HG02852 (cell line): ENCODE measurements around the gene H1-8.

ENCODE experiments used
- ATAC-seq: cut with Tn5 transposase; IDR thresholded peaks from one replicate; pipeline ENCODE4 v1.9.1; 2021; ENCODE audit warnings: mild to moderate bottlenecking, moderate library complexity; ENCODE audit not compliant: unreplicated experiment

H1-8 gene

GRCh38 chr3:129569856-129570255, 26.9 kb downstream of the H1-8 start:
- no peak for ATAC-seq

GRCh38 chr3:129571605-129572547, 28.9 kb downstream of the H1-8 start:
- no peak for ATAC-seq

GRCh38 chr3:129572603-129573002, 29.6 kb downstream of the H1-8 start:
- ATAC-seq = no peak

- no peak for ATAC-seq
Observed at GRCh38 chr3:129573493-129573892, 30.5 kb downstream of the H1-8 start.

- ATAC-seq = no peak
Observed at GRCh38 chr3:129574206-129574605, 31.2 kb downstream of the H1-8 start.

- ATAC-seq = no peak
Observed at GRCh38 chr3:129575233-129575996, 32.4 kb downstream of the H1-8 start.

- ATAC-seq = no peak
Observed at GRCh38 chr3:129575997-129576384, 33.0 kb downstream of the H1-8 start.

- no peak for ATAC-seq
Observed at GRCh38 chr3:129576514-129577352, 33.8 kb downstream of the H1-8 start.

GRCh38 chr3:129577366-129577765, 34.4 kb downstream of the H1-8 start:
- no peak for ATAC-seq

GRCh38 chr3:129577925-129578786, 35.2 kb downstream of the H1-8 start:
- ATAC-seq = peak; percentile 69

GRCh38 chr3:129579991-129580390, 37.0 kb downstream of the H1-8 start:
- ATAC-seq = no peak

GRCh38 chr3:129581623-129582022, 38.6 kb downstream of the H1-8 start:
- ATAC-seq = no peak

GRCh38 chr3:129582799-129583198, 39.8 kb downstream of the H1-8 start:
- ATAC-seq = no peak

GRCh38 chr3:129583289-129583688, 40.3 kb downstream of the H1-8 start:
- no peak for ATAC-seq

GRCh38 chr3:129584631-129585030, 41.7 kb downstream of the H1-8 start:
- no peak for ATAC-seq

GRCh38 chr3:129585949-129586657, 43.1 kb downstream of the H1-8 start:
- no peak for ATAC-seq

- ATAC-seq = no peak
Observed at GRCh38 chr3:129586746-129587430, 43.9 kb downstream of the H1-8 start.

GRCh38 chr3:129587566-129588210, 44.7 kb downstream of the H1-8 start:
- no peak for ATAC-seq
